Astrocyte (in vitro differentiated cells and primary cell): ENCODE measurements around the gene LRIG2. TPM values are rescaled to one million over a fixed set of nuclear protein-coding genes. Genes with fewer than 3 reads are reported as not detected.
A peak's percentile ranks its signal among the peaks of the same experiment; 100 is the strongest.

Source experiments
- DNase-seq: peaks from one replicate; pipeline ENCODE4 v3.0.0-alpha.2; 2010; ENCODE audit warnings: low read depth
- FAIRE-seq: peaks from 2 replicates; lab custom pipeline; 2011; peaks lifted over from hg19 to GRCh38; lab: Jason Lieb, UNC
- H2AFZ ChIP-seq: 2 replicates; pipeline ENCODE4 v1.6.0; 2012; ENCODE audit warnings: low read depth, low read length, inconsistent platforms
- H3K27ac ChIP-seq: 2 replicates; pipeline ENCODE4 v1.5.1; 2011; ENCODE audit warnings: low read depth, low read length, inconsistent platforms
- H3K27me3 ChIP-seq: 2 replicates; pipeline ENCODE4 v1.6.0; 2011; ENCODE audit warnings: low read length, inconsistent platforms; ENCODE audit not compliant: insufficient read depth
- H3K36me3 ChIP-seq: 2 replicates; pipeline ENCODE4 v1.5.1; 2011; ENCODE audit warnings: low read length, inconsistent platforms; ENCODE audit not compliant: insufficient read depth
- H3K4me1 ChIP-seq: 2 replicates; pipeline ENCODE4 v1.5.1; 2011; ENCODE audit warnings: low read length, inconsistent platforms; ENCODE audit not compliant: insufficient read depth
- H3K4me2 ChIP-seq: 2 replicates; pipeline ENCODE4 v1.6.0; 2012; ENCODE audit warnings: low read length, inconsistent platforms
- H3K4me3 ChIP-seq: 2 replicates; pipeline ENCODE4 v1.5.1; 2011; ENCODE audit warnings: low read depth, mild to moderate bottlenecking, low read length, inconsistent platforms; ENCODE audit not compliant: insufficient read depth
- H3K79me2 ChIP-seq: 2 replicates; pipeline ENCODE4 v1.6.0; 2012; ENCODE audit warnings: mild to moderate bottlenecking, low read length, inconsistent platforms; ENCODE audit not compliant: insufficient read depth
- H3K9ac ChIP-seq: 2 replicates; pipeline ENCODE4 v1.6.0; 2012; ENCODE audit warnings: mild to moderate bottlenecking, low read length, inconsistent platforms
- H3K9me3 ChIP-seq: 2 replicates; pipeline ENCODE4 v1.5.1; 2012; ENCODE audit warnings: low read depth, mild to moderate bottlenecking, low read length, inconsistent platforms; ENCODE audit not compliant: insufficient read depth
- H4K20me1 ChIP-seq: 2 replicates; pipeline ENCODE4 v1.6.0; 2012; ENCODE audit warnings: low read length, inconsistent platforms; ENCODE audit not compliant: insufficient read depth
- H3K27ac Mint-ChIP-seq: one replicate; pipeline ENCODE4 v1.8.0; 2021; ENCODE audit warnings: mild to moderate bottlenecking, mixed read lengths; ENCODE audit not compliant: unreplicated experiment
- H3K27me3 Mint-ChIP-seq: one replicate; pipeline ENCODE4 v1.8.0; 2021; ENCODE audit warnings: low read depth, mixed read lengths; ENCODE audit not compliant: unreplicated experiment
- H3K36me3 Mint-ChIP-seq: one replicate; pipeline ENCODE4 v1.8.0; 2021; ENCODE audit warnings: low read depth, mixed read lengths; ENCODE audit not compliant: unreplicated experiment
- H3K4me1 Mint-ChIP-seq: one replicate; pipeline ENCODE4 v1.8.0; 2021; ENCODE audit warnings: low read depth, mixed read lengths; ENCODE audit not compliant: unreplicated experiment
- H3K4me3 Mint-ChIP-seq: one replicate; pipeline ENCODE4 v1.8.0; 2021; ENCODE audit warnings: mild to moderate bottlenecking, moderate library complexity, mixed read lengths; ENCODE audit not compliant: unreplicated experiment
- H3K9me3 Mint-ChIP-seq: one replicate; pipeline ENCODE4 v1.8.0; 2021; ENCODE audit warnings: mild to moderate bottlenecking, mixed read lengths; ENCODE audit not compliant: unreplicated experiment
- CTCF ChIP-seq: IDR thresholded peaks from 2 replicates; pipeline ENCODE4 v1.5.1; 2011; ENCODE audit warnings: low read depth, mild to moderate bottlenecking, inconsistent platforms, low read length, moderate library complexity; ENCODE audit not compliant: insufficient read depth
- EZH2 ChIP-seq: IDR thresholded peaks from 2 replicates; pipeline ENCODE4 v1.6.1; 2012; ENCODE audit warnings: mild to moderate bottlenecking, low read length, inconsistent platforms; ENCODE audit not compliant: insufficient read depth
- total RNA-seq: library from RNA; stranded (reverse); gene quantifications from 2 replicates; pipeline ENCODE4 v1.2.1, GENCODE V29; 2021

LRIG2 gene
- total RNA-seq, 1 donor from 2014 or later, result 14.2 TPM

DNA sequence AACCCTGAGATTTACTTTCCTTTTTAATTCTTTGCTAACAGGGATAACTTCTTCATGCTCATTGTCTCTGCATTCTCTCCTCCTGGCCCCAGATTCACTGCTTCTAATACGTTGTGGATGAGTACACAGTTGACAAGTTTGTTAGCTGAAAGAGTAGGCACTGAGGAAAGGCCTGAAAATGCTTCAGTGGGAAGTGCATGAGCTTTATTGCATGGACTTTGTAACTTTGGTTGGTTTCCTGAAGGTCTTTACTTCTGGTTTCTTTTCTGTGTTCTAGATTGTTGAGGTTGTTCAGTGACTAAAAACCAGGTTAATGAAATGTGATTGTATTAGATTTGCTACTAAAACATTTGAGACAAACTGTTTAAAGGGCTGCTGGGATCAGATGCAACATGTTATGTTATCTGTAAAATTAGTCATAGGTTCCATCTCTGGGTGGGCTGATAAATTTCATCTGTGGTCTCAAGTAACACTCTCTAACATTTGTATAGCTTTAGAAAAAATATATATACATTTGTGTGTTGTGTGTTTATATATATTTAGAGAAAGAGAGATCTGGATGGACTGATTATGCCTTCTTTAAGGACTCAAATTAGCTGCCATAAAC lies 19.1 kb downstream of the LRIG2 start:
- Histone ChIP-seq H3K4me2 (no peak overlapping the region), H3K9me3 (no peaks in the 10 kb centered on the region), H3K9ac (no peak overlapping the region), H3K36me3 (peaks cover 29% of the 10 kb centered on the region), H3K27ac (no peak overlapping the region), H3K4me3 (no peak overlapping the region), H3K27me3 (no peaks in the 10 kb centered on the region), H4K20me1 (peaks cover 33% of the 10 kb centered on the region), H3K79me2 (peaks cover 47% of the 10 kb centered on the region), H3K4me1 (no peaks in the 10 kb centered on the region), H2AFZ (no peak overlapping the region)
- Mint-ChIP-seq H3K4me3 (no peak overlapping the region), H3K9me3 (no peaks in the 10 kb centered on the region), H3K36me3 (peaks cover 3% of the 10 kb centered on the region), H3K27ac (no peak overlapping the region), H3K27me3 (no peaks in the 10 kb centered on the region), H3K4me1 (peaks cover 10% of the 10 kb centered on the region)
- FAIRE-seq, result no peak
- TF ChIP-seq CTCF (no peak), EZH2 (no peak)
- no peak for DNase-seq

DNA sequence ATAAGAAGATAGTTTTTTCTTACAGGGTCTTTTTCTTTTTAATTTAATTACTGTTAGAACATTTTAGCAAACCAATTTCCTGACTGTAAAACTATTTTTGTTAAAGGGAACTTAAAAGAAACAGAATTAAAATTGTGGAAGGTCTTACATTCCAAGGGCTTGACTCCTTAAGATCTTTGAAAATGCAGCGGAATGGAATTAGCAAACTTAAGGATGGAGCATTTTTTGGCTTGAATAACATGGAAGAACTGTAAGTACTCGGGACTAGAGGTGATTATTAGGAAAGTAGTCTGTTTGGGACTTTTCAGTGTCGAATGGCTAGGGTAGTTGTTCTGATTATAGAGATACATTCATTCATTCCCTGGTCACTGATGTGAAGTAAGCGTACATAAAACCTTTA lies 21.5 kb downstream of the LRIG2 start:
- Mint-ChIP-seq H3K36me3 (peaks cover 4% of the 10 kb centered on the region), H3K4me3 (no peak overlapping the region), H3K9me3 (no peaks in the 10 kb centered on the region), H3K27ac (no peak overlapping the region), H3K4me1 (peaks cover 4% of the 10 kb centered on the region), H3K27me3 (no peaks in the 10 kb centered on the region)
- Histone ChIP-seq H3K79me2 (peaks cover 28% of the 10 kb centered on the region), H2AFZ (no peak overlapping the region), H3K4me1 (no peaks in the 10 kb centered on the region), H3K4me3 (no peak overlapping the region), H3K9me3 (no peaks in the 10 kb centered on the region), H3K27ac (no peak overlapping the region), H3K4me2 (no peak overlapping the region), H3K36me3 (peaks cover 37% of the 10 kb centered on the region), H3K27me3 (no peaks in the 10 kb centered on the region), H4K20me1 (peaks cover 23% of the 10 kb centered on the region), H3K9ac (no peak overlapping the region)
- no peak for TF ChIP-seq CTCF
- no peak for TF ChIP-seq EZH2
- DNase-seq (peak; percentile 43), FAIRE-seq (no peak)

DNA sequence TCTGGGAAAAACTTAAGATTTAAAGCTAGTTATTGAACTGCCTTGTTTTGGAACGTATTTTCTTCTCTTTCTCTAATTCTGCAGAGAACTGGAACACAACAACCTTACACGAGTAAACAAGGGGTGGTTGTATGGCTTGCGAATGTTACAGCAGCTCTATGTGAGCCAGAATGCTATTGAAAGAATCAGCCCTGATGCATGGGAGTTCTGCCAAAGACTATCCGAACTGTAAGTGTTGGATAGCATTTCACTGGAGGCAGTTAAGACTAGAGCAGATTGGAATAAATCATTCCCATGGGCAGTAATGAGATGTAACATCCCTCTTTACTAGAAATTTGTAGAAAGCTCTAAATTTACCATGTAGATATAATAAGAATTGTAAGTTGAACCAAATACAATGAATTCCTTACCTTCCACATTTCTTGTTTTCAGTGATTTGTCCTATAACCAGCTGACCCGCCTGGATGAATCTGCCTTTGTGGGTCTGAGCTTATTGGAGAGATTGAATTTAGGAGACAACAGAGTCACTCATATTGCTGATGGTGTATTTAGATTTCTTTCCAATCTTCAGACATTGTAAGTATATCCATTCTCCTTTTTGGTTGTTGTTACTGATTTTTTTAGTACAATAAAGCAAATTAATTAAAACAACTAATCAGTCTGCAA lies 22.9 kb downstream of the LRIG2 start:
- Mint-ChIP-seq H3K36me3 (peaks cover 5% of the 10 kb centered on the region), H3K9me3 (no peaks in the 10 kb centered on the region), H3K4me1 (peaks cover 4% of the 10 kb centered on the region), H3K27me3 (no peaks in the 10 kb centered on the region), H3K4me3 (no peak overlapping the region), H3K27ac (no peak overlapping the region)
- no peak overlapping the region for H2AFZ ChIP-seq
- FAIRE-seq (no peak), DNase-seq (no peak)
- peaks cover 45% of the 10 kb centered on the region for H3K36me3 ChIP-seq
- H3K9ac ChIP-seq, result no peak overlapping the region
- H3K4me3 ChIP-seq, result no peak overlapping the region
- H3K27ac ChIP-seq, result no peak overlapping the region
- H3K4me2 ChIP-seq, result no peak overlapping the region
- H3K4me1 ChIP-seq, result no peaks in the 10 kb centered on the region
- no peaks in the 10 kb centered on the region for H3K27me3 ChIP-seq
- no peaks in the 10 kb centered on the region for H3K9me3 ChIP-seq
- TF ChIP-seq CTCF (no peak), EZH2 (no peak)
- peaks cover 17% of the 10 kb centered on the region for H4K20me1 ChIP-seq
- H3K79me2 ChIP-seq, result peaks cover 19% of the 10 kb centered on the region
